Endothelial cell of umbilical vein (primary cell): Measurements from ENCODE around the gene TP53.

Experiments used
- EZH2 ChIP-seq: IDR thresholded peaks from 2 replicates; pipeline ENCODE4 v1.6.1; 2012; ENCODE audit warnings: borderline replicate concordance, low read depth, mild to moderate bottlenecking, moderate library complexity, low read length, inconsistent platforms; ENCODE audit not compliant: severe bottlenecking
- POLR2A ChIP-seq: IDR thresholded peaks from 2 replicates; pipeline ENCODE4 v1.6.1; 2012; ENCODE audit warnings: low read depth, mild to moderate bottlenecking, control low read depth, low read length
- TF ChIP-seq, protein P1 (sequence below), 2 donors: IDR thresholded peaks; 1 replicate in 1 of 2; 2 replicates in 1 of 2; pipeline ENCODE4 v1.5.1; 2011; ENCODE audit warnings: low read length in 2 of 2, mild to moderate bottlenecking in 2 of 2, moderate library complexity in 2 of 2, control low read depth in 1 of 2, inconsistent platforms in 1 of 2, low read depth in 1 of 2; ENCODE audit not compliant: insufficient read depth in 1 of 2; ENCODE audit errors: extremely low read depth in 1 of 2

- TF ChIP-seq, protein P1, sequence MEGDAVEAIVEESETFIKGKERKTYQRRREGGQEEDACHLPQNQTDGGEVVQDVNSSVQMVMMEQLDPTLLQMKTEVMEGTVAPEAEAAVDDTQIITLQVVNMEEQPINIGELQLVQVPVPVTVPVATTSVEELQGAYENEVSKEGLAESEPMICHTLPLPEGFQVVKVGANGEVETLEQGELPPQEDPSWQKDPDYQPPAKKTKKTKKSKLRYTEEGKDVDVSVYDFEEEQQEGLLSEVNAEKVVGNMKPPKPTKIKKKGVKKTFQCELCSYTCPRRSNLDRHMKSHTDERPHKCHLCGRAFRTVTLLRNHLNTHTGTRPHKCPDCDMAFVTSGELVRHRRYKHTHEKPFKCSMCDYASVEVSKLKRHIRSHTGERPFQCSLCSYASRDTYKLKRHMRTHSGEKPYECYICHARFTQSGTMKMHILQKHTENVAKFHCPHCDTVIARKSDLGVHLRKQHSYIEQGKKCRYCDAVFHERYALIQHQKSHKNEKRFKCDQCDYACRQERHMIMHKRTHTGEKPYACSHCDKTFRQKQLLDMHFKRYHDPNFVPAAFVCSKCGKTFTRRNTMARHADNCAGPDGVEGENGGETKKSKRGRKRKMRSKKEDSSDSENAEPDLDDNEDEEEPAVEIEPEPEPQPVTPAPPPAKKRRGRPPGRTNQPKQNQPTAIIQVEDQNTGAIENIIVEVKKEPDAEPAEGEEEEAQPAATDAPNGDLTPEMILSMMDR (IDR thresholded peaks at IDR 0.05; ENCODE audit: extremely low read depth in 1 of 2, insufficient read depth in 1 of 2, low read depth in 1 of 2, low read length in 2 of 2), result no peak
- no peak for TF ChIP-seq EZH2
- TF ChIP-seq POLR2A, result no peak
Measured at GRCh38 chr17:7727886-7728285, 40.6 kb upstream of the TP53 start.
